HepG2 (cell line): ENCODE results near the gene TNKS1BP1. TPM values are rescaled to one million over a fixed set of nuclear protein-coding genes. Genes with fewer than 3 reads are reported as not detected.

Experiments used
- CENPT ChIP-seq: sonication (generic); formaldehyde crosslinking; IDR thresholded peaks from 2 replicates; pipeline ENCODE4 v1.8.0; 2022; ENCODE audit warnings: low read depth, mild to moderate bottlenecking, moderate library complexity, missing genetic modification reagents
- IKZF5 ChIP-seq: IDR thresholded peaks from 2 replicates; pipeline ENCODE4 v1.6.1; 2018; ENCODE audit warnings: missing genetic modification reagents, mild to moderate bottlenecking, missing compliant biosample characterization
- ISX ChIP-seq: sonication (generic); formaldehyde crosslinking; conservative IDR thresholded peaks from 2 replicates; pipeline ENCODE4 v1.5.0; 2020; ENCODE audit warnings: missing genetic modification reagents
- TOE1 ChIP-seq: sonication (generic); formaldehyde crosslinking; IDR thresholded peaks from 2 replicates; pipeline ENCODE4 v1.4.0; 2020; ENCODE audit warnings: mild to moderate bottlenecking, missing genetic modification reagents
- ZNF180 ChIP-seq: sonication (generic); formaldehyde crosslinking; IDR thresholded peaks from 2 replicates; pipeline ENCODE4 v1.4.0; 2020; ENCODE audit warnings: low read depth, missing genetic modification reagents, borderline replicate concordance
- ZNF407 ChIP-seq: sonication (generic); formaldehyde crosslinking; IDR thresholded peaks from one replicate; pipeline ENCODE4 v1.5.1; 2020; ENCODE audit warnings: mild to moderate bottlenecking, missing genetic modification reagents; ENCODE audit errors: not compliant biosample characterization
- ZNF530 ChIP-seq: sonication (generic); formaldehyde crosslinking; IDR thresholded peaks from 2 replicates; pipeline ENCODE4 v1.5.0; 2020; ENCODE audit warnings: low read depth, mild to moderate bottlenecking, missing genetic modification reagents
- ZNF772 ChIP-seq: sonication (generic); formaldehyde crosslinking; IDR thresholded peaks from 2 replicates; pipeline ENCODE4 v1.5.0; 2020; ENCODE audit warnings: mild to moderate bottlenecking, missing genetic modification reagents
- ZNF782 ChIP-seq: sonication (generic); formaldehyde crosslinking; IDR thresholded peaks from 2 replicates; pipeline ENCODE4 v1.4.0; 2020; ENCODE audit warnings: missing genetic modification reagents, mild to moderate bottlenecking, borderline replicate concordance
- ZSCAN5A ChIP-seq: sonication (generic); formaldehyde crosslinking; IDR thresholded peaks from 2 replicates; pipeline ENCODE4 v1.8.0; 2022; ENCODE audit warnings: mild to moderate bottlenecking, missing genetic modification reagents, borderline replicate concordance
- polyA plus RNA-seq, 8 experiments: library from polyadenylated mRNA; depleted of rRNA in 3 of 8; stranded (reverse) in 7 of 8; unstranded in 1 of 8; fragments of >200 nt; fragmentation: Illumina TruSeq in 4 of 8; extraction: Trizol in 4 of 8; gene quantifications; 2 replicates each; pipeline versions ENCODE4 v1.2.1 to v1.2.3, GENCODE V29; 2011 to 2016; ENCODE audit warnings: low read depth in 4 of 8, missing spikeins in 1 of 8, mixed read lengths in 1 of 8; ENCODE audit not compliant: insufficient read depth in 1 of 8
- total RNA-seq, 5 experiments: library from RNA; depleted of rRNA; stranded (reverse); fragments of >200 nt; fragmentation: Illumina TruSeq; extraction: Trizol; gene quantifications; 2 replicates each; pipeline ENCODE4 v1.2.3, GENCODE V29; 2016; ENCODE audit warnings: low read depth in 1 of 5
- TF ChIP-seq, protein P1 (sequence below): sonication (generic); formaldehyde crosslinking; IDR thresholded peaks from 2 replicates; pipeline ENCODE4 v1.4.0; 2020; ENCODE audit warnings: low read depth, mild to moderate bottlenecking, missing genetic modification reagents
- TF ChIP-seq, protein P2 (sequence below): sonication (generic); formaldehyde crosslinking; IDR thresholded peaks from 2 replicates; pipeline ENCODE4 v1.9.0; 2021; ENCODE audit warnings: missing genetic modification reagents, borderline replicate concordance

The TNKS1BP1 gene
- total and polyA plus RNA-seq, 2 of the 13 experiments (the other 11 are each of a cell fraction or from before 2014, with no cell fraction given), result 13.7 to 15.0 TPM

DNA sequence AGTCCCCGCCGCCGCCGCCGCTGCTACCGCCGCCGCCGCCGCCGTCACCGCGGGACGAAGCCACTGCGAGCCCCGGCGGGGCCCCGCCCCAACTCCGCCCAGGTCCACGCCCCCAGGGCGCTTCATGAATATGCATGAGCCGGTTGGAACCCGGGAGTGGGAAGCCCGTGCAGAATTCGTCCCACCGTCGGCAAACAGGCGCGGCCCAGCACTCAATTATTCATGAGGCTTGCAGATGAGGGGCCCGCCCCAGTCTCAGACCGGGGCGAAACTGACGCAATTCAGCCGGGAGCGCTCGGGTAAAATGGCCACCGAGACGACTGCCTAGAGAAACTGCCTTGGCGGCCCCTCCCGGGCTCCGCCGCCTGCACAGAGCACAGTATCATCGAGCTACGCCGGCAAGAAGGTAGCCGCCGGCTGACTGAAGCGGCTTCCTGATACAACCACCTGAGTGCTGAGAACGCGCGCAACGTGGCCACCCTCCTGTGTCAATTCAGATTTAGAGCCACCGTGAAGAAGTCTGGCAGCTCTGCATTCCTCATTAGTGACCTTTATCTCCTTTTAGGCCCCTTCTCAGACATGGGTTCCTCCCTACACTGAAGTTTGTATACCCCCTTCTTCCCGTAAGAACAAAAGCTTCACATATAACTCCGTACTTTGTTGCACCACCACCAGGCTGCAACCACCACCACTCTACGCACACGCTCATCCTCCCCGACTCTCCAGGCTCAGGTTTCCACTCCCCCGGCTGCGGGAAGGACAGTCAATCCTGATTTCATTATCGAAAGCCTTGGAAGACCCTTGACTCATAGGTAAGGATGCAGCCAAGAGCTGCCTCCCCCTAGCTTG is at the start of gene TNKS1BP1 (continued):
- TF ChIP-seq ZNF407 (CRISPR knock-in tag), result no peak
- TF ChIP-seq, protein P1, sequence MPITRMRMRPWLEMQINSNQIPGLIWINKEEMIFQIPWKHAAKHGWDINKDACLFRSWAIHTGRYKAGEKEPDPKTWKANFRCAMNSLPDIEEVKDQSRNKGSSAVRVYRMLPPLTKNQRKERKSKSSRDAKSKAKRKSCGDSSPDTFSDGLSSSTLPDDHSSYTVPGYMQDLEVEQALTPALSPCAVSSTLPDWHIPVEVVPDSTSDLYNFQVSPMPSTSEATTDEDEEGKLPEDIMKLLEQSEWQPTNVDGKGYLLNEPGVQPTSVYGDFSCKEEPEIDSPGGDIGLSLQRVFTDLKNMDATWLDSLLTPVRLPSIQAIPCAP (CRISPR knock-in tag), result no peak
- TF ChIP-seq ZNF772 (CRISPR knock-in tag), result 0 out of 2 replicates have a peak, but pooled peaks have one; percentile 53
- no peak for TF ChIP-seq ZNF530 (CRISPR knock-in tag)
- TF ChIP-seq ZNF180 (CRISPR knock-in tag), result no peak
- TF ChIP-seq CENPT (CRISPR knock-in tag), result no peak
- no peak for TF ChIP-seq ZNF782
- TF ChIP-seq, protein P2, sequence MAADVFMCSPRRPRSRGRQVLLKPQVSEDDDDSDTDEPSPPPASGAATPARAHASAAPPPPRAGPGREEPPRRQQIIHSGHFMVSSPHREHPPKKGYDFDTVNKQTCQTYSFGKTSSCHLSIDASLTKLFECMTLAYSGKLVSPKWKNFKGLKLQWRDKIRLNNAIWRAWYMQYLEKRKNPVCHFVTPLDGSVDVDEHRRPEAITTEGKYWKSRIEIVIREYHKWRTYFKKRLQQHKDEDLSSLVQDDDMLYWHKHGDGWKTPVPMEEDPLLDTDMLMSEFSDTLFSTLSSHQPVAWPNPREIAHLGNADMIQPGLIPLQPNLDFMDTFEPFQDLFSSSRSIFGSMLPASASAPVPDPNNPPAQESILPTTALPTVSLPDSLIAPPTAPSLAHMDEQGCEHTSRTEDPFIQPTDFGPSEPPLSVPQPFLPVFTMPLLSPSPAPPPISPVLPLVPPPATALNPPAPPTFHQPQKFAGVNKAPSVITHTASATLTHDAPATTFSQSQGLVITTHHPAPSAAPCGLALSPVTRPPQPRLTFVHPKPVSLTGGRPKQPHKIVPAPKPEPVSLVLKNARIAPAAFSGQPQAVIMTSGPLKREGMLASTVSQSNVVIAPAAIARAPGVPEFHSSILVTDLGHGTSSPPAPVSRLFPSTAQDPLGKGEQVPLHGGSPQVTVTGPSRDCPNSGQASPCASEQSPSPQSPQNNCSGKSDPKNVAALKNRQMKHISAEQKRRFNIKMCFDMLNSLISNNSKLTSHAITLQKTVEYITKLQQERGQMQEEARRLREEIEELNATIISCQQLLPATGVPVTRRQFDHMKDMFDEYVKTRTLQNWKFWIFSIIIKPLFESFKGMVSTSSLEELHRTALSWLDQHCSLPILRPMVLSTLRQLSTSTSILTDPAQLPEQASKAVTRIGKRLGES (CRISPR knock-in tag), result no peak
- no peak for TF ChIP-seq ZSCAN5A
- TF ChIP-seq ISX (CRISPR knock-in tag), result no peak
- TF ChIP-seq TOE1 (CRISPR knock-in tag), result no peak
- peak; percentile 100 for TF ChIP-seq IKZF5
